ENCODE measurements around the gene GALNT13.

GALNT13 gene

DNA sequence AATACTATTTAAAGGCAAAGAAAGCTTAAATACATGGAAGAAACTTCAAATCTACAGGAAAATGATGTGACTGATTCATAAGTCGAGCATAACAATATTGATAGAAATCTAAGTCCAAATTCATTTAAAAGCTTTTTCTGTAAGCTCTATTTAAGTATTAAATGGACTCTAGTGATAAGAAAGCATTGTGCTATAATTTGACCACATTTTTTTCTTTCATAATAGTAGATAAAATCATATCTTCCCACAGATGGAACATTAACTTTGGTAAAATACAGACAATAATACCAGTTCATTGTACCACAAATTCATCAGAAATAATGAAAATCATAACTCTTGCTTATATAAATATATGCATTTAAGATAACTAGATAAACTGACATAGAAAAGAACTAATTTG lies 366.5 kb downstream of the GALNT13 start:
- Histone ChIP-seq H3K27me3 (ENCODE audit: low read depth, low read length) (no peaks in the 10 kb centered on the region), H3K9ac (ENCODE audit: low read length) (no peak overlapping the region), H4K20me1 (ENCODE audit: insufficient read depth, low read length) (no peaks in the 10 kb centered on the region), H3K4me2 (ENCODE audit: low read length) (no peak overlapping the region), H3K79me2 (ENCODE audit: low read length) (no peaks in the 10 kb centered on the region), H2AFZ (ENCODE audit: low read depth, low read length) (no peak overlapping the region), H3K36me3 (replicated peaks; ENCODE audit: low read depth, low read length) (no peaks in the 10 kb centered on the region), H3K27ac (ENCODE audit: low read length) (no peak overlapping the region), H3K4me1 (ENCODE audit: low read length) (no peaks in the 10 kb centered on the region), H3K9me3 (ENCODE audit: insufficient read depth, low read length) (no peaks in the 10 kb centered on the region), H3K4me3 (ENCODE audit: low read length) (no peak overlapping the region)
- TF ChIP-seq, protein P1, sequence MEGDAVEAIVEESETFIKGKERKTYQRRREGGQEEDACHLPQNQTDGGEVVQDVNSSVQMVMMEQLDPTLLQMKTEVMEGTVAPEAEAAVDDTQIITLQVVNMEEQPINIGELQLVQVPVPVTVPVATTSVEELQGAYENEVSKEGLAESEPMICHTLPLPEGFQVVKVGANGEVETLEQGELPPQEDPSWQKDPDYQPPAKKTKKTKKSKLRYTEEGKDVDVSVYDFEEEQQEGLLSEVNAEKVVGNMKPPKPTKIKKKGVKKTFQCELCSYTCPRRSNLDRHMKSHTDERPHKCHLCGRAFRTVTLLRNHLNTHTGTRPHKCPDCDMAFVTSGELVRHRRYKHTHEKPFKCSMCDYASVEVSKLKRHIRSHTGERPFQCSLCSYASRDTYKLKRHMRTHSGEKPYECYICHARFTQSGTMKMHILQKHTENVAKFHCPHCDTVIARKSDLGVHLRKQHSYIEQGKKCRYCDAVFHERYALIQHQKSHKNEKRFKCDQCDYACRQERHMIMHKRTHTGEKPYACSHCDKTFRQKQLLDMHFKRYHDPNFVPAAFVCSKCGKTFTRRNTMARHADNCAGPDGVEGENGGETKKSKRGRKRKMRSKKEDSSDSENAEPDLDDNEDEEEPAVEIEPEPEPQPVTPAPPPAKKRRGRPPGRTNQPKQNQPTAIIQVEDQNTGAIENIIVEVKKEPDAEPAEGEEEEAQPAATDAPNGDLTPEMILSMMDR (IDR thresholded peaks at IDR 0.05; ENCODE audit: low read depth, low read length) = no peak
- no peak for TF ChIP-seq EZH2phosphoT487 (IDR thresholded peaks at IDR 0.05; ENCODE audit: low read depth)

GRCh38 chr2:154240316-154240715 lies 368.6 kb downstream of the GALNT13 start:
- H3K27me3 ChIP-seq (ENCODE audit: low read depth, low read length) = no peaks in the 10 kb centered on the region
- H4K20me1 ChIP-seq (ENCODE audit: insufficient read depth, low read length) = no peaks in the 10 kb centered on the region
- H3K27ac ChIP-seq (ENCODE audit: low read length) = no peak overlapping the region
- H3K9ac ChIP-seq (ENCODE audit: low read length) = no peak overlapping the region
- H3K4me3 ChIP-seq (ENCODE audit: low read length) = no peak overlapping the region
- no peaks in the 10 kb centered on the region for H3K4me1 ChIP-seq (ENCODE audit: low read length)
- H3K4me2 ChIP-seq (ENCODE audit: low read length) = no peak overlapping the region
- no peaks in the 10 kb centered on the region for H3K79me2 ChIP-seq (ENCODE audit: low read length)
- no peaks in the 10 kb centered on the region for H3K36me3 ChIP-seq (replicated peaks; ENCODE audit: low read depth, low read length)
- no peaks in the 10 kb centered on the region for H3K9me3 ChIP-seq (ENCODE audit: insufficient read depth, low read length)
- no peak overlapping the region for H2AFZ ChIP-seq (ENCODE audit: low read depth, low read length)
- TF ChIP-seq, protein P1 (IDR thresholded peaks at IDR 0.05; ENCODE audit: low read depth, low read length) = no peak
- no peak for TF ChIP-seq EZH2phosphoT487 (IDR thresholded peaks at IDR 0.05; ENCODE audit: low read depth)

DNA sequence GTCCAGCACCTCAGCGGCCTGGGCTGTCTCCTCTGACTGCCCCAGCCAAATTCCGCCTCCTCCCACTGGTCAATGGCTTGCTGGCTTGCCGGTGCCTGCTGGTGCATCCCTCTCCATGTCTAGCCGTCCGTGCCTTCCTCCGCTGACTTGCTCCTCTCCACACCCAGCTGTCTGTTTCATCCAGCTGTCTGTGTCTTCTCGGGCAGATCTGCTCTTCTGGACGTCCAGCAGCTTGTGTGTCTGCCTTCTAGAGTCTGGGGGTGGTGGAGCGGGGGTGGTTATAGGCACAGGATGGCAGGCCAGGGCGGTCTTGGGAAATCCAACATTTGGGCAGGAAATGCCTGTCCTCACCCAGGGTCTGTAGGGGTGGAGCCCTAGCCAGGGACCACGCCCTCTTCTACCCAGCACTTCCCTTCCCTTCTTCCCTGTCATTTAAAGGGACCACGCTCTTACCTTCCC lies 369.2 kb downstream of the GALNT13 start:
- H3K4me3 ChIP-seq (ENCODE audit: low read length) = no peak overlapping the region
- H3K27me3 ChIP-seq (ENCODE audit: low read depth, low read length) = no peaks in the 10 kb centered on the region
- H3K79me2 ChIP-seq (ENCODE audit: low read length) = no peaks in the 10 kb centered on the region
- H3K4me1 ChIP-seq (ENCODE audit: low read length) = no peaks in the 10 kb centered on the region
- H2AFZ ChIP-seq (ENCODE audit: low read depth, low read length) = no peak overlapping the region
- no peak overlapping the region for H3K27ac ChIP-seq (ENCODE audit: low read length)
- no peaks in the 10 kb centered on the region for H3K36me3 ChIP-seq (replicated peaks; ENCODE audit: low read depth, low read length)
- no peaks in the 10 kb centered on the region for H3K9me3 ChIP-seq (ENCODE audit: insufficient read depth, low read length)
- H3K9ac ChIP-seq (ENCODE audit: low read length) = no peak overlapping the region
- TF ChIP-seq EZH2phosphoT487 (IDR thresholded peaks at IDR 0.05; ENCODE audit: low read depth) = no peak
- TF ChIP-seq, protein P1 (IDR thresholded peaks at IDR 0.05; ENCODE audit: low read depth, low read length) = no peak
- H3K4me2 ChIP-seq (ENCODE audit: low read length) = no peak overlapping the region
- no peaks in the 10 kb centered on the region for H4K20me1 ChIP-seq (ENCODE audit: insufficient read depth, low read length)

DNA sequence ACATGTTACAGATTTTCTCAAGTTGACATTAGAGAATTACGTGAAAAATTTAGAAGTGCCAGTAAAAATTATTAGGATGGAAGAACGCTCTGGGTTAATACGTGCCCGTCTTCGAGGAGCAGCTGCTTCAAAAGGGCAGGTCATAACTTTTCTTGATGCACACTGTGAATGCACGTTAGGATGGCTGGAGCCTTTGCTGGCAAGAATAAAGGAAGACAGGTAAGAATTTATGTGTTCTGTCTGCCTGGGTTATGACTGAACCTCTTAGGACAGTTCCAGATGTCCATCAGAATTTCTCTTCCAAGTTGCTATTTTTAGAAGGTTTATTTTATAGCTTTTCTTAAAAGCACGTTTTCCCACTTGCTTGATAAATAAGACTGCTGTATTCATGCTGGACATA lies 371.0 kb downstream of the GALNT13 start:
- no peak overlapping the region for H3K27ac ChIP-seq (ENCODE audit: low read length)
- TF ChIP-seq EZH2phosphoT487 (IDR thresholded peaks at IDR 0.05; ENCODE audit: low read depth) = no peak
- TF ChIP-seq, protein P1 (IDR thresholded peaks at IDR 0.05; ENCODE audit: low read depth, low read length) = no peak

More for the DNA sequence above, 371.0 kb downstream of the GALNT13 start:
- Histone ChIP-seq H3K79me2 (ENCODE audit: low read length) (no peaks in the 10 kb centered on the region), H3K36me3 (replicated peaks; ENCODE audit: low read depth, low read length) (no peaks in the 10 kb centered on the region), H2AFZ (ENCODE audit: low read depth, low read length) (no peak overlapping the region), H3K4me2 (ENCODE audit: low read length) (no peak overlapping the region), H3K9ac (ENCODE audit: low read length) (no peak overlapping the region), H4K20me1 (ENCODE audit: insufficient read depth, low read length) (no peaks in the 10 kb centered on the region), H3K4me1 (ENCODE audit: low read length) (no peaks in the 10 kb centered on the region), H3K9me3 (ENCODE audit: insufficient read depth, low read length) (no peaks in the 10 kb centered on the region), H3K4me3 (ENCODE audit: low read length) (no peak overlapping the region), H3K27me3 (ENCODE audit: low read depth, low read length) (no peaks in the 10 kb centered on the region)

Data from OCI-LY3 (cell line).